Measurements from ENCODE around the gene KNG1.

Gene KNG1

DNA sequence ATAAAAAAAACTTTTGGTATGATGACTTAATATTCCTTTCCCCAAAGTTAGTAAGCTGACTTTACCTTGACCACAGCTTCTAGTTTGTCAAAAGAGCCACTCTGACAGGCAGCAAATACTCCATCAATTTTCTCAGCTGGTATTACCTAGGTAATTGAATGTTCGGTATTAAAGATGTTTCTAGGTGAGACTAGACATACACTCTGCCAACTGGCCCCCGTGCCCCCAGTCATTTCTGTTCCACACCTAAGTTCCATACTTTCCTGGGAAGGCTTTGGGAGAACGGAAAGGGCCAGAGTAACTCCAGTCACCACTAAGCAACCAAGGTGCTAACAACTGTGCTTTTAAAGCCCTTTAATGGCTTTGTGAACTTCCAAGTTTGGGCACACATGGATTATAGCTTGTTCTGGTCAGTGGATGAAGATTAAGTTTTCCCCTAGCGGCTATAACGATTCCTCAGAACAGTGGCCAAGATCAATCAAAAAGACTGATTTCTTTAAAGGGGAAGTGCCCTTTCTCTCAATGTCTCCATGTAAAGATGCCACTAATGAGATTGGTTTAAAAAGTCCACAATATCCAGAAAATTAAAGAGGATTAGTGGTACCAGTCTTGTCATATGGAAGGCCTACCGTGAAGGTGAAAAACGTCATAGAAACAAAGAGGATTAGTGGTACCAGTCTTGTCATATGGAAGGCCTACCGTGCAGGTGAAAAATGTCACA is 73.3 kb downstream of the KNG1 start:
- Histone ChIP-seq H3K4me1 (ENCODE audit: control insufficient read depth, insufficient read depth, low read length) (peaks cover 34% of the 10 kb centered on the region), H3K9me3 (ENCODE audit: control insufficient read depth, low read length) (no peaks in the 10 kb centered on the region), H3K4me3 (ENCODE audit: low read length) (no peak overlapping the region), H3K36me3 (ENCODE audit: control insufficient read depth, insufficient read depth, low read length, severe bottlenecking) (peaks cover 59% of the 10 kb centered on the region), H3K27me3 (replicated peaks; ENCODE audit: control insufficient read depth, insufficient read depth, low read length) (no peaks in the 10 kb centered on the region), H3K9ac (ENCODE audit: low read length) (no peak overlapping the region)
- DNase-seq (ENCODE audit: low read depth), result peak; percentile 42
